Left ventricle myocardium inferior (tissue), 1 donor: ENCODE data around the gene RIPK4. TPM values are rescaled to one million over a fixed set of nuclear protein-coding genes. Genes with fewer than 3 reads are reported as not detected.

Experiments used
- DNase-seq: peaks from one replicate; pipeline ENCODE4 v3.0.0-alpha.2; 2020
- H3K27ac ChIP-seq: fragments of 200-600 bp; replicated peaks from 2 replicates; pipeline ENCODE4 v1.8.0; 2021
- H3K27me3 ChIP-seq: fragments of 200-600 bp; 2 replicates; pipeline ENCODE4 v1.8.0; 2021; ENCODE audit warnings: low read depth
- H3K36me3 ChIP-seq: fragments of 200-600 bp; 2 replicates; pipeline ENCODE4 v1.8.0; 2021
- H3K4me1 ChIP-seq: fragments of 200-600 bp; 2 replicates; pipeline ENCODE4 v1.8.0; 2021
- H3K4me3 ChIP-seq: fragments of 200-600 bp; 2 replicates; pipeline ENCODE4 v1.8.0; 2021; ENCODE audit warnings: mild to moderate bottlenecking, moderate library complexity
- H3K9me3 ChIP-seq: fragments of 200-600 bp; replicated peaks from 2 replicates; pipeline ENCODE4 v1.8.0; 2021
- intact Hi-C: fragments of 100-400 bp; cut with micrococcal nuclease; formaldehyde crosslinking; loops from one replicate; pipeline ENCODE4 v1.11.0; 2022
- total RNA-seq: library from RNA; stranded (reverse); fragmentation: NEBNext Ultra II Directional; extraction: Animal tissue kit (Norgen Biotek cat#: 25700); gene quantifications from one replicate; pipeline ENCODE4 v1.2.1, GENCODE V29; 2021
- TF ChIP-seq, protein P1 (sequence below): fragments of 200-600 bp; IDR thresholded peaks from 2 replicates; pipeline ENCODE4 v1.8.0; 2021; ENCODE audit warnings: antibody characterized with exemption, mild to moderate bottlenecking, borderline replicate concordance
- donor health status: DM: no; HTN: yes; CAD: no; lungs with severe emphysema.

Gene RIPK4
- total RNA-seq, 1 donor from 2014 or later, result 0.11 TPM

GRCh38 chr21:41764558-41765419 lies 2.1 kb downstream of the RIPK4 start:
- Histone ChIP-seq H3K27ac (no peak overlapping the region), H3K4me1 (peaks cover 46% of the 10 kb centered on the region), H3K4me3 (no peak overlapping the region), H3K27me3 (peaks cover 100% of the 10 kb centered on the region), H3K9me3 (no peaks in the 10 kb centered on the region), H3K36me3 (no peaks in the 10 kb centered on the region)
- intact Hi-C loops, result no loop called here
- DNase-seq, result no peak
- TF ChIP-seq, protein P1, sequence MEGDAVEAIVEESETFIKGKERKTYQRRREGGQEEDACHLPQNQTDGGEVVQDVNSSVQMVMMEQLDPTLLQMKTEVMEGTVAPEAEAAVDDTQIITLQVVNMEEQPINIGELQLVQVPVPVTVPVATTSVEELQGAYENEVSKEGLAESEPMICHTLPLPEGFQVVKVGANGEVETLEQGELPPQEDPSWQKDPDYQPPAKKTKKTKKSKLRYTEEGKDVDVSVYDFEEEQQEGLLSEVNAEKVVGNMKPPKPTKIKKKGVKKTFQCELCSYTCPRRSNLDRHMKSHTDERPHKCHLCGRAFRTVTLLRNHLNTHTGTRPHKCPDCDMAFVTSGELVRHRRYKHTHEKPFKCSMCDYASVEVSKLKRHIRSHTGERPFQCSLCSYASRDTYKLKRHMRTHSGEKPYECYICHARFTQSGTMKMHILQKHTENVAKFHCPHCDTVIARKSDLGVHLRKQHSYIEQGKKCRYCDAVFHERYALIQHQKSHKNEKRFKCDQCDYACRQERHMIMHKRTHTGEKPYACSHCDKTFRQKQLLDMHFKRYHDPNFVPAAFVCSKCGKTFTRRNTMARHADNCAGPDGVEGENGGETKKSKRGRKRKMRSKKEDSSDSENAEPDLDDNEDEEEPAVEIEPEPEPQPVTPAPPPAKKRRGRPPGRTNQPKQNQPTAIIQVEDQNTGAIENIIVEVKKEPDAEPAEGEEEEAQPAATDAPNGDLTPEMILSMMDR, result no peak

DNA sequence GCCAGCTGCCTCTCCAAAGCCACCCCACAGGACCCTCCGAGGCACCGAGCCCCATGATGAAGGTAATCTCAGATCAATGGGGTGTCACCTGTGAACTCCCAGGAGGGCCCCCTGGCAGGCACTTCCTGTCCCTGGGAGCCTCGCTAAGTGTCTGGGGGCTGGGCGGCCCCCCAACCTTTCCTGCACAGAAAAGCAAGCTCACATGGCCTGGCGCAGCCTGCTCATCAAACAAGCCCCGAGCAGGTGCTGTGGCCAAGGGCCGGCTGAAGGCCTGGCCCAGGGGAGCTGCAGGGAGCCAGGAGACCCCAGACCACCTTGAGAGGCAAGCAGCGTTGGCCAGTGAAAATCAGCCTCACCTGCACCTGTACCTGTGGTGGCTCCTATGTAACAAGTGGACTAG lies 2.9 kb downstream of the RIPK4 start:
- peaks cover 44% of the 10 kb centered on the region for H3K4me1 ChIP-seq

DNA sequence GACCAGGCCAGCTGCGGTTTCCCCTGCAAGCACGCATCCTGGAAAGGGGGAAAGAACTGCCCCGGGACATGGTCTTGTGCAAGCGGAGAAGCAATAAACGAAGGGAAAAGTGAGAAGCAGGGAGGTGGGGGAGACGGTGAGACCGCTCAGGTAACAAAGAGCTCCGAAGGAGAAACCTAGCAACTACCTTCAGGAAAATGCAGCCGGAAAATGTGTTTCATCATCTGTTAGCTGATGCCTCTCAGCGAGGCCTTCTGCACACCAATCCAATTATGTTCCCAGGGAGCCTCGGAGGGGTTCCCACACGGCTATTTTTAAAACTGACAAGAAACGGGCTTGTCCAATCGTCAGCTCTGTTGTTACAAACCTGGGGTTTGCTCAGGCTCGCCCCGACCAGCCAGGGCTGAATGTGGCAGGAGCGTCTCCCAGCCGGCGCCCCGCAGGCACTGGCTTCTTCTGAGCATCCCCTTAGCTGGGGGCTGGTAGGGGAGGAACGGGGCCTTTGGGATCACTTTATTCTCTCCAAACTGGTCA lies 3.4 kb downstream of the RIPK4 start:
- peaks cover 39% of the 10 kb centered on the region for H3K4me1 ChIP-seq
- no peak overlapping the region for H3K27ac ChIP-seq
- intact Hi-C loops, result no loop called here
- H3K9me3 ChIP-seq, result no peaks in the 10 kb centered on the region
- peak; percentile 5 for DNase-seq
- peaks cover 99% of the 10 kb centered on the region for H3K27me3 ChIP-seq
- TF ChIP-seq, protein P1, result no peak
- no peaks in the 10 kb centered on the region for H3K36me3 ChIP-seq
- no peak overlapping the region for H3K4me3 ChIP-seq

More for the DNA sequence above, 2.9 kb downstream of the RIPK4 start:
- intact Hi-C loops, result no loop called here
- Histone ChIP-seq H3K4me3 (no peak overlapping the region), H3K27me3 (peaks cover 99% of the 10 kb centered on the region), H3K36me3 (no peaks in the 10 kb centered on the region), H3K27ac (no peak overlapping the region), H3K9me3 (no peaks in the 10 kb centered on the region)
- DNase-seq, result no peak
- TF ChIP-seq, protein P1, result no peak

- intact Hi-C loops, result no loop called here
- no peak overlapping the region for H3K27ac ChIP-seq
- H3K9me3 ChIP-seq, result no peaks in the 10 kb centered on the region
- TF ChIP-seq, protein P1, result no peak
- peaks cover 32% of the 10 kb centered on the region for H3K4me1 ChIP-seq
- H3K27me3 ChIP-seq, result peaks cover 93% of the 10 kb centered on the region
- H3K4me3 ChIP-seq, result no peak overlapping the region
- no peak for DNase-seq
- no peaks in the 10 kb centered on the region for H3K36me3 ChIP-seq
Observed at GRCh38 chr21:41762753-41763152, 4.1 kb downstream of the RIPK4 start.

GRCh38 chr21:41761934-41762635 lies 4.8 kb downstream of the RIPK4 start:
- Histone ChIP-seq H3K4me3 (peak overlapping the region; percentile 57), H3K4me1 (peaks cover 25% of the 10 kb centered on the region), H3K27ac (no peak overlapping the region), H3K9me3 (no peaks in the 10 kb centered on the region), H3K27me3 (peaks cover 87% of the 10 kb centered on the region), H3K36me3 (no peaks in the 10 kb centered on the region)
- TF ChIP-seq, protein P1, result no peak
- intact Hi-C loops, result no loop called here
- DNase-seq, result peak; percentile 25
